Measurements from ENCODE around the gene ASB8. TPM values are rescaled to one million over a fixed set of nuclear protein-coding genes. Genes with fewer than 3 reads are reported as not detected.

Gene ASB8
- total and polyA plus RNA-seq, 4 experiments from 2014 or later, result 61.0 to 64.6 (median 63.6) TPM

- H3K4me3 ChIP-seq (ENCODE audit: low read length in 2 of 2), result no peak overlapping the region
- ChIA-PET POLR2A (ENCODE audit: partially characterized antibody) (interaction anchor here (1.0 to 4.9 kb wide), 7 partner anchors 9 to 94 kb away, joined by 4 to 90 read pairs (median 9); partner anchors contain the start of genes ASB8 and CCDC184), CTCF (ENCODE audit: partially characterized antibody) (interaction anchor here (1.1 to 4.6 kb wide), 2 partner anchors 40 to 52 kb away, joined by 3 to 42 read pairs; partner anchors contain the start of gene ASB8)
- H3K9me3 ChIP-seq (ENCODE audit: control insufficient read depth in 1 of 2, low read length in 2 of 2), result no peaks in the 10 kb centered on the region
- DNase-seq, result no peak
- peaks cover 4 to 11% of the 10 kb centered on the region in 2 donors for H3K36me3 Mint-ChIP-seq
- H3K27ac Mint-ChIP-seq, result peak overlapping the region; percentile 93 to 100 (median 96)
- H3K27me3 Mint-ChIP-seq, result no peaks in the 10 kb centered on the region
- peaks cover 41 to 60% (median 48%) of the 10 kb centered on the region in 4 donors for H3K4me1 Mint-ChIP-seq
- H3K27me3 ChIP-seq (ENCODE audit: insufficient read depth, low read length), result no peaks in the 10 kb centered on the region
- peak overlapping the region; percentile 96 for H3K27ac ChIP-seq (ENCODE audit: low read depth, low read length)
- no peaks in the 10 kb centered on the region for H3K36me3 ChIP-seq (ENCODE audit: insufficient read depth, low read length)
- H3K9me3 Mint-ChIP-seq, result no peaks in the 10 kb centered on the region
- peak overlapping the region; percentile 89 to 97 (median 92) for H3K4me3 Mint-ChIP-seq
- intact Hi-C loops (cut with micrococcal nuclease), result loop anchor here (2.0 kb wide), 1 partner anchor 92 kb away; no protein-coding TSS in a partner anchor
- peaks cover 42% of the 10 kb centered on the region for H3K4me1 ChIP-seq (ENCODE audit: insufficient read depth, low read length)
Measured at GRCh38 chr12:48104531-48104930, 52.8 kb downstream of the ASB8 start.

Small RNA genes within 50 kb of the gene (microRNA-seq; reads per million reads assigned to microRNA genes)
- gene MIR6505 (ENCODE audit: borderline microRNAs expressed, borderline number of aligned reads, borderline replicate concordance), result not detected

Other genes starting within 250 kb of the ASB8 start
- 10 to 100 TPM; 42.5 to 42.7 TPM for gene TMEM106C, start 193.9 kb downstream of the ASB8 start, total RNA-seq
- 10 to 100 TPM; 46.6 to 77.4 TPM for gene TMEM106C, start 193.9 kb downstream of the ASB8 start, polyA plus RNA-seq
- not detected for gene COL2A1, start 153.0 kb downstream of the ASB8 start, total RNA-seq
- gene COL2A1, start 153.0 kb downstream of the ASB8 start, polyA plus RNA-seq, result not detected
- 10 to 100 TPM; 28.7 to 35.1 TPM for gene SENP1, start 51.4 kb downstream of the ASB8 start, total RNA-seq
- 1 to 10 TPM; 6.1 to 10.0 TPM for gene SENP1, start 51.4 kb downstream of the ASB8 start, polyA plus RNA-seq
- 10 to 100 TPM; 13.6 to 14.6 TPM for gene PFKM, start 38.2 kb downstream of the ASB8 start, total RNA-seq
- gene PFKM, start 38.2 kb downstream of the ASB8 start, polyA plus RNA-seq, result 1 to 10 TPM; 7.8 to 8.3 TPM
- gene CCDC184, start 26.1 kb upstream of the ASB8 start, total RNA-seq, result under 1 TPM; 0.42 to 0.47 TPM
- under 1 TPM in 1 of 2 donors, not detected in 1; 0.15 TPM for gene CCDC184, start 26.1 kb upstream of the ASB8 start, polyA plus RNA-seq
- not detected for gene OR10AD1, start 45.8 kb upstream of the ASB8 start, total RNA-seq
- not detected for gene OR10AD1, start 45.8 kb upstream of the ASB8 start, polyA plus RNA-seq
- gene ZNF641, start 193.4 kb upstream of the ASB8 start, total RNA-seq, result 10 to 100 TPM; 39.9 to 41.2 TPM
- 10 to 100 TPM in 1 of 2 donors, 1 to 10 TPM in 1; 4.9 to 14.9 TPM for gene ZNF641, start 193.4 kb upstream of the ASB8 start, polyA plus RNA-seq

Data from CD4-positive, alpha-beta memory T cell (primary cell).